ENCODE results near the gene CAMTA2.
A peak's percentile ranks its signal among the peaks of the same experiment; 100 is the strongest.

DNA sequence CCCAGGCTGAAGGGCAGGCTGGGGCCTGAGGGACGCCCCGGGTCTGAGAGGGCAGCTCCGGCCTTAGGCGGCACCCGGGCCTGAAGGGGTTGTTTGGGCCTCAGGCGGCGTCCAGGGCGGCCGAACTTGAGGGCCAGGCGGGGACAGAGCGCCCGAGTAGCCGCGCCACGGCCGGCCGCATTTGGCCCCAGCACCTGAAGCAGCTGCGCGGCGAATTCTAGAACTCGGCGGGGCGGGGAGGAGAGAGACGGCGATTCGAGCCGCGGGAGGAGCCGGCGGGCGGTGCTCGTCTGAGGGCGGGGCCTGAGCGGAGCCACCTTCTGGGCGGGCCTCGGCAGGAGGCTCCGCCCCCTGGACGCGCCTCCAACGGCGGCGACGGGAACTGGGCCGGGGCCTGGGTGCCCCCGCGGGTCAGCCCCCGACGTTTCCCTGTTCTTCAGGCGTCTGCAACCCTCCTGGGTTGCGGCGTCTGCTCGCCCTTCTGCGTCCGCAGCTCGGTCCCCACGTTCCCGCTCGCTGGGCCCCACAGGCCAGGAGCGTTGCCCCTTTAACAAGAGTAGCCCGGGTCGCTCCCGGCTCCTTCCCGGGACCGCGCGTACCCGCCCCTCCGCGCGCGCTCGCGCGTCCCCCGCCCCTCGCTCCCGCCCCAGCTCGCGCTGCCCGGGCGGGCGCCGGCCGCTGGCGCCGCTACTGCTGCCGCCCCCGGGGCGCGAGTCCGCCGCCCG lies 10.0 kb upstream of the CAMTA2 start, which contains the start of the genes INCA1 and KIF1C:
- TF ChIP-seq POLR2A (IDR thresholded peaks at IDR 0.05; ENCODE audit: low read depth) (peak; percentile 57), POLR2AphosphoS5 (IDR thresholded peaks at IDR 0.05) (peak; percentile 85 to 90)
